ENCODE results near the gene ZG16B. TPM values are rescaled to one million over a fixed set of nuclear protein-coding genes. Genes with fewer than 3 reads are reported as not detected.

The ZG16B gene
- total RNA-seq, 6 experiments from 2014 or later: 0.24 to 1.6 (median 0.50) TPM; not detected in 2

- DNase-seq (peak in 1 of 3 donors; percentile 9), ATAC-seq (no peak)
- H3K27ac ChIP-seq: no peak overlapping the region
- WGBS (ENCODE audit: insufficient coverage, low coverage, low lambda C conversion rate, missing lambda C conversion rate): 54% methylated on average over 5 of the region's 9 CpGs
- no peaks in the 10 kb centered on the region for H3K9me3 ChIP-seq
- intact Hi-C loops (cut with DNase I): no loop called here
- TF ChIP-seq, protein P1, sequence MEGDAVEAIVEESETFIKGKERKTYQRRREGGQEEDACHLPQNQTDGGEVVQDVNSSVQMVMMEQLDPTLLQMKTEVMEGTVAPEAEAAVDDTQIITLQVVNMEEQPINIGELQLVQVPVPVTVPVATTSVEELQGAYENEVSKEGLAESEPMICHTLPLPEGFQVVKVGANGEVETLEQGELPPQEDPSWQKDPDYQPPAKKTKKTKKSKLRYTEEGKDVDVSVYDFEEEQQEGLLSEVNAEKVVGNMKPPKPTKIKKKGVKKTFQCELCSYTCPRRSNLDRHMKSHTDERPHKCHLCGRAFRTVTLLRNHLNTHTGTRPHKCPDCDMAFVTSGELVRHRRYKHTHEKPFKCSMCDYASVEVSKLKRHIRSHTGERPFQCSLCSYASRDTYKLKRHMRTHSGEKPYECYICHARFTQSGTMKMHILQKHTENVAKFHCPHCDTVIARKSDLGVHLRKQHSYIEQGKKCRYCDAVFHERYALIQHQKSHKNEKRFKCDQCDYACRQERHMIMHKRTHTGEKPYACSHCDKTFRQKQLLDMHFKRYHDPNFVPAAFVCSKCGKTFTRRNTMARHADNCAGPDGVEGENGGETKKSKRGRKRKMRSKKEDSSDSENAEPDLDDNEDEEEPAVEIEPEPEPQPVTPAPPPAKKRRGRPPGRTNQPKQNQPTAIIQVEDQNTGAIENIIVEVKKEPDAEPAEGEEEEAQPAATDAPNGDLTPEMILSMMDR (IDR thresholded peaks at IDR 0.05): no peak
- TF ChIP-seq POLR2A (IDR thresholded peaks at IDR 0.05): no peak
- no peaks in the 10 kb centered on the region for H3K36me3 ChIP-seq
- no peaks in the 10 kb centered on the region for H3K27me3 ChIP-seq
- H3K4me1 ChIP-seq: no peaks in the 10 kb centered on the region
- no peak overlapping the region for H3K4me3 ChIP-seq
Observed at GRCh38 chr16:2821487-2822157, 8.5 kb upstream of the ZG16B start.

DNA sequence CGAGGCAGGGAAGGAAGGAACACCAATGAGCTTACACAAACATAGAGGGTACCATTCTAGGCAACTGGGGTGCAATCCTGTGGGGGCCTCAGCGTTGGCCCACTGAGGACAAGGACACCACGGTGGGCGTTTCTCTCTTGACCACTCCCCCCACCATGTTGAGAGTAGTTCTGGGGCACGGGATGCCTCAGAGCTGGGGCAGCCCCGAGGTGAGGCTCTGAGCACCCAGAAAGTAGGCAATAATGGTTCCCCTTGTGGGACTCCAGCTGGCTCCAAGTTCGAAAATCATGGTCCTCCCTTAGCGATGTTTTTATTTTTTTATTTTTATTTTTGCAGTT is 8.0 kb upstream of the ZG16B start:
- intact Hi-C loops (cut with DNase I): no loop called here
- Histone ChIP-seq H3K36me3 (no peaks in the 10 kb centered on the region), H3K4me3 (no peak overlapping the region), H3K27ac (no peak overlapping the region), H3K4me1 (no peaks in the 10 kb centered on the region), H3K27me3 (no peaks in the 10 kb centered on the region), H3K9me3 (no peaks in the 10 kb centered on the region)
- no peak for ATAC-seq
- WGBS (ENCODE audit: insufficient coverage, low coverage, low lambda C conversion rate, missing lambda C conversion rate): 63% methylated on average over 4 of the region's 8 CpGs
- DNase-seq: peak in 1 of 3 donors; percentile 24
- TF ChIP-seq, protein P1 (IDR thresholded peaks at IDR 0.05): no peak
- no peak for TF ChIP-seq POLR2A (IDR thresholded peaks at IDR 0.05)

- ATAC-seq (no peak), DNase-seq (no peak)
- 50% methylated on average over 4 of the region's 4 CpGs for WGBS (ENCODE audit: insufficient coverage, low coverage, low lambda C conversion rate, missing lambda C conversion rate)
- no peaks in the 10 kb centered on the region for H3K4me1 ChIP-seq
- no peaks in the 10 kb centered on the region for H3K36me3 ChIP-seq
- no peak overlapping the region for H3K27ac ChIP-seq
- H3K4me3 ChIP-seq: no peak overlapping the region
- H3K27me3 ChIP-seq: no peaks in the 10 kb centered on the region
- intact Hi-C loops (cut with DNase I): no loop called here
- TF ChIP-seq POLR2A (IDR thresholded peaks at IDR 0.05): no peak
- TF ChIP-seq, protein P1 (IDR thresholded peaks at IDR 0.05): no peak
- no peaks in the 10 kb centered on the region for H3K9me3 ChIP-seq
Observed at GRCh38 chr16:2822496-2822895, 7.6 kb upstream of the ZG16B start.

DNA sequence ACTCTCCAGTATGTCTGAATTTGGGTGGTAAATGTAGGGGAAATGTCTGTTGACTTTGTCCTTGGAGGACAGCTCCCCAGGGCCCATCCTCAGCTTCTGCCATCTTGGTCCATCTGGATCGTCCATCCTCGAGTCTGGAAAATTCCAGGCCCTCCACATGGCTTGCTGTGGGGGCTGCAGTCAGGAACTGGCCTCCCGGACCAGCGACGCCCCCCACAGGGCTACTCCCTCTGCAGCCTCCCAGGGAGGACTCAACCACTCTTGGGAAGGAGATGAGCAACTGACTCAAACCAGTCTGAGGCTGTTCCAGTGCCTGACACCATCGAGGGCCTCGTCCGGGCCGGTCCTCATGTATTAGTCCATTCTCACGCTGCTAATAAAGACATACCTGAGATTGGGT is 5.5 kb upstream of the ZG16B start:
- H3K27me3 ChIP-seq: no peaks in the 10 kb centered on the region
- H3K27ac ChIP-seq: no peak overlapping the region
- intact Hi-C loops (cut with DNase I): no loop called here
- H3K4me3 ChIP-seq: no peak overlapping the region
- TF ChIP-seq, protein P1 (IDR thresholded peaks at IDR 0.05): no peak
- no peak for TF ChIP-seq POLR2A (IDR thresholded peaks at IDR 0.05)
- H3K4me1 ChIP-seq: no peaks in the 10 kb centered on the region
- no peak for ATAC-seq
- no peaks in the 10 kb centered on the region for H3K9me3 ChIP-seq
- DNase-seq: peak in 1 of 3 donors; percentile 30
- 100% methylated on average over 4 of the region's 10 CpGs for whole genome bisulfite sequencing (ENCODE audit: insufficient coverage, low coverage, low lambda C conversion rate, missing lambda C conversion rate)
- H3K36me3 ChIP-seq: no peaks in the 10 kb centered on the region

Measured in right lobe of liver (tissue), 6 donors.